GM23338 (cell line): ENCODE results near the gene NIBAN1. TPM values are rescaled to one million over a fixed set of nuclear protein-coding genes. Genes with fewer than 3 reads are reported as not detected.

Experiments used
- ATAC-seq: fragments of 200-7000 bp; cut with Tn5 transposase; 3 replicates; pipeline ENCODE4 v1.9.1; 2020
- DNase-seq: peaks from one replicate; pipeline ENCODE4 v3.0.0-alpha.2; 2015; ENCODE audit warnings: low spot score
- H2AFZ ChIP-seq: fragments of 200-600 bp; sonication (generic); 2 replicates; pipeline ENCODE4 v1.8.0; 2016; ENCODE audit warnings: antibody characterized with exemption, mild to moderate bottlenecking, moderate library complexity
- H3F3A ChIP-seq: fragments of 200-600 bp; sonication (generic); replicated peaks from 2 replicates; pipeline ENCODE4 v1.8.0; 2017; ENCODE audit warnings: antibody characterized with exemption, mixed run types, low read depth
- H3K27ac ChIP-seq: fragments of 200-600 bp; sonication (generic); 2 replicates; pipeline ENCODE4 v1.6.1; 2016; ENCODE audit warnings: low read depth
- H3K27me3 ChIP-seq: fragments of 200-600 bp; sonication (generic); 2 replicates; pipeline ENCODE4 v1.8.0; 2016; ENCODE audit warnings: mild to moderate bottlenecking, mixed run types, moderate library complexity; ENCODE audit not compliant: insufficient read depth
- H3K36me3 ChIP-seq: fragments of 200-600 bp; sonication (generic); 2 replicates; pipeline ENCODE4 v1.8.0; 2016; ENCODE audit warnings: mild to moderate bottlenecking; ENCODE audit not compliant: insufficient read depth
- H3K4me1 ChIP-seq: fragments of 200-600 bp; sonication (generic); 2 replicates; pipeline ENCODE4 v1.8.0; 2016; ENCODE audit warnings: mild to moderate bottlenecking, moderate library complexity; ENCODE audit not compliant: insufficient read depth
- H3K4me2 ChIP-seq: fragments of 200-600 bp; sonication (generic); 2 replicates; pipeline ENCODE4 v1.7.1; 2017; ENCODE audit warnings: mixed run types
- H3K4me3 ChIP-seq: fragments of 200-600 bp; sonication (generic); 2 replicates; pipeline ENCODE4 v1.6.1; 2016; ENCODE audit warnings: mixed run types
- H3K79me2 ChIP-seq: fragments of 200-600 bp; sonication (generic); replicated peaks from 2 replicates; pipeline ENCODE4 v1.8.0; 2017; ENCODE audit warnings: mild to moderate bottlenecking; ENCODE audit not compliant: insufficient read depth
- H3K9me2 ChIP-seq: fragments of 200-600 bp; sonication (generic); 2 replicates; pipeline ENCODE4 v1.8.0; 2017; ENCODE audit not compliant: insufficient read depth
- H4K20me1 ChIP-seq: fragments of 200-600 bp; sonication (generic); replicated peaks from 2 replicates; pipeline ENCODE4 v1.8.0; 2017; ENCODE audit warnings: mild to moderate bottlenecking; ENCODE audit not compliant: insufficient read depth
- H3K27ac Mint-ChIP-seq: 2 replicates; pipeline ENCODE4 v1.8.0; 2020; ENCODE audit warnings: inconsistent platforms, mild to moderate bottlenecking, moderate library complexity, mixed read lengths
- H3K27me3 Mint-ChIP-seq: 3 replicates; pipeline ENCODE4 v1.8.0; 2022; ENCODE audit warnings: low read depth, mild to moderate bottlenecking, moderate library complexity, mixed read lengths, inconsistent platforms; ENCODE audit not compliant: insufficient read depth, poor library complexity
- H3K36me3 Mint-ChIP-seq: 3 replicates; pipeline ENCODE4 v1.8.0; 2021; ENCODE audit warnings: low read depth, mild to moderate bottlenecking, inconsistent platforms, moderate library complexity, mixed read lengths
- H3K4me1 Mint-ChIP-seq: 3 replicates; pipeline ENCODE4 v1.8.0; 2020; ENCODE audit warnings: mild to moderate bottlenecking, inconsistent platforms, mixed read lengths
- H3K4me3 Mint-ChIP-seq: 3 replicates; pipeline ENCODE4 v1.8.0; 2021; ENCODE audit warnings: moderate library complexity, mild to moderate bottlenecking, inconsistent platforms, mixed read lengths
- H3K9me3 Mint-ChIP-seq: 3 replicates; pipeline ENCODE4 v1.8.0; 2020; ENCODE audit warnings: moderate library complexity, mild to moderate bottlenecking, inconsistent platforms, mixed read lengths
- ETS1 ChIP-seq: IDR thresholded peaks from 2 replicates; pipeline ENCODE4 v1.6.1; 2016; ENCODE audit warnings: antibody characterized with exemption
- EZH2 ChIP-seq: fragments of 200-600 bp; sonication (generic); IDR thresholded peaks from one replicate; pipeline ENCODE4 v1.8.0; 2017; ENCODE audit warnings: antibody characterized with exemption, mild to moderate bottlenecking, low read depth; ENCODE audit not compliant: unreplicated experiment
- JUNB ChIP-seq: IDR thresholded peaks from one replicate; pipeline ENCODE4 v1.6.1; 2016; ENCODE audit warnings: antibody characterized with exemption; ENCODE audit not compliant: unreplicated experiment
- ZNF114 ChIP-seq: fragments of 250-450 bp; sonication (Bioruptor Pico); IDR thresholded peaks from 2 replicates; pipeline ENCODE4 v1.5.0; 2020; ENCODE audit warnings: mild to moderate bottlenecking, moderate library complexity
- ZNF462 ChIP-seq: fragments of 250-450 bp; sonication (Bioruptor Pico); IDR thresholded peaks from 2 replicates; pipeline ENCODE4 v1.5.0; 2020; ENCODE audit warnings: mild to moderate bottlenecking, moderate library complexity
- polyA plus RNA-seq: library from polyadenylated mRNA; unstranded; fragments of >200 nt; fragmentation: Nextera tagmentation; extraction: Ambion mirVana; gene quantifications from 2 replicates; pipeline ENCODE4 v1.2.1, GENCODE V29; 2016
- total RNA-seq: library from RNA; depleted of rRNA; stranded (reverse); fragments of >200 nt; shearing (Covaris generic); gene quantifications from 2 replicates; pipeline ENCODE4 v1.2.3, GENCODE V29; 2014
- TF ChIP-seq, protein P1 (sequence below), 2 experiments: fragments of 200-600 bp in 1 of 2; sonication (generic) in 1 of 2; conservative IDR thresholded peaks; 2 replicates each; pipeline versions ENCODE4 v1.5.1 to v1.6.1; 2016 to 2017; ENCODE audit warnings: antibody characterized with exemption in 2 of 2, low read depth in 2 of 2, mild to moderate bottlenecking in 2 of 2, moderate library complexity in 1 of 2

The NIBAN1 gene
- total and polyA plus RNA-seq, 2 experiments from 2014 or later = 5.5 to 12.3 TPM

GRCh38 chr1:184930645-184931044 lies 43.7 kb downstream of the NIBAN1 start (continued):
- TF ChIP-seq ZNF462 (no peak), EZH2 (no peak), ETS1 (no peak), JUNB (no peak)

DNA sequence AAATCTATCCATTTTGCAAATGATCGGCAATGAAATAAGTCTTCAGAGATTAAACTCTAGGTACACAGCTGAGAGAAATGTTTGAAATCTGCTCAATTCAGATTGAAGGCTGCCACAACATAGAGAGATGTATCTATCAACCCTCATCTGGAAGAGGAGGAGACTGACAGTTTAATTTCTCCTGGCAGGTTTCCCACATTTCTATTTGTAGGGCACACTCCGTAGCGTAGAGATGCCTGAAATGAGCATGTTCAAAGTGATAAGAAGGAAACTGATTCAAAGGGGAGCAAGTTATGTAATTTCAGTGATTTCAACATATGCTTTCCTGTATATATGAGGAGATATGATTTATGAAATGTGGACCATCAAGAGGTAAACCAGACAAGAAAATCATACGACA lies 44.1 kb downstream of the NIBAN1 start:
- peaks cover 15% of the 10 kb centered on the region; the same call in 2 of the 3 replicates for H3K36me3 Mint-ChIP-seq
- no peak for ATAC-seq
- H3K27ac Mint-ChIP-seq = no peak overlapping the region
- TF ChIP-seq, protein P1, sequence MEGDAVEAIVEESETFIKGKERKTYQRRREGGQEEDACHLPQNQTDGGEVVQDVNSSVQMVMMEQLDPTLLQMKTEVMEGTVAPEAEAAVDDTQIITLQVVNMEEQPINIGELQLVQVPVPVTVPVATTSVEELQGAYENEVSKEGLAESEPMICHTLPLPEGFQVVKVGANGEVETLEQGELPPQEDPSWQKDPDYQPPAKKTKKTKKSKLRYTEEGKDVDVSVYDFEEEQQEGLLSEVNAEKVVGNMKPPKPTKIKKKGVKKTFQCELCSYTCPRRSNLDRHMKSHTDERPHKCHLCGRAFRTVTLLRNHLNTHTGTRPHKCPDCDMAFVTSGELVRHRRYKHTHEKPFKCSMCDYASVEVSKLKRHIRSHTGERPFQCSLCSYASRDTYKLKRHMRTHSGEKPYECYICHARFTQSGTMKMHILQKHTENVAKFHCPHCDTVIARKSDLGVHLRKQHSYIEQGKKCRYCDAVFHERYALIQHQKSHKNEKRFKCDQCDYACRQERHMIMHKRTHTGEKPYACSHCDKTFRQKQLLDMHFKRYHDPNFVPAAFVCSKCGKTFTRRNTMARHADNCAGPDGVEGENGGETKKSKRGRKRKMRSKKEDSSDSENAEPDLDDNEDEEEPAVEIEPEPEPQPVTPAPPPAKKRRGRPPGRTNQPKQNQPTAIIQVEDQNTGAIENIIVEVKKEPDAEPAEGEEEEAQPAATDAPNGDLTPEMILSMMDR (conservative IDR thresholded peaks at IDR 0.05; ENCODE audit: low read depth in 2 of 2) = no peak
- TF ChIP-seq EZH2 (no peak), ZNF114 (CRISPR knock-in tag) (no peak), ZNF462 (no peak)

More for the DNA sequence above, 44.1 kb downstream of the NIBAN1 start:
- Histone ChIP-seq H3K9me2 (no peaks in the 10 kb centered on the region; the same call in 1 of the 2 replicates), H3K79me2 (no peaks in the 10 kb centered on the region), H3K4me1 (no peaks in the 10 kb centered on the region), H3K27me3 (no peaks in the 10 kb centered on the region), H2AFZ (no peak overlapping the region), H3K4me2 (no peak overlapping the region), H3K27ac (no peak overlapping the region), H3F3A (no peaks in the 10 kb centered on the region), H3K4me3 (no peak overlapping the region), H4K20me1 (0 out of 2 replicates have a peak, but pooled peaks cover 3% of the 10 kb centered on the region), H3K36me3 (no peaks in the 10 kb centered on the region)
- no peak overlapping the region for H3K4me3 Mint-ChIP-seq
- DNase-seq = no peak
- peaks cover 3% of the 10 kb centered on the region for H3K27me3 Mint-ChIP-seq
- no peaks in the 10 kb centered on the region for H3K4me1 Mint-ChIP-seq
- H3K9me3 Mint-ChIP-seq = peaks cover 4% of the 10 kb centered on the region; the same call in 1 of the 3 replicates
